RWPE2 (cell line): ENCODE data around the gene RPS5.

Experiments
- ATAC-seq: fragments of 200-7000 bp; cut with Tn5 transposase; 3 replicates; pipeline ENCODE4 v1.9.1; 2021; ENCODE audit warnings: low read depth
- DNase-seq: peaks from one replicate; pipeline ENCODE4 v3.0.0-alpha.2; 2020; ENCODE audit warnings: low spot score
- H3K27ac ChIP-seq: fragments of 450-650 bp; 2 replicates; pipeline ENCODE4 v1.5.1; 2017; ENCODE audit warnings: mild to moderate bottlenecking; ENCODE audit not compliant: poor library complexity, severe bottlenecking
- H3K27me3 ChIP-seq: fragments of 250-450 bp; sonication (Bioruptor Pico); 2 replicates; pipeline ENCODE4 v1.5.1; 2021; ENCODE audit warnings: mild to moderate bottlenecking, moderate library complexity; ENCODE audit not compliant: insufficient read depth, poor library complexity, severe bottlenecking
- H3K36me3 ChIP-seq: fragments of 250-450 bp; sonication (Bioruptor Pico); 2 replicates; pipeline ENCODE4 v1.5.1; 2020; ENCODE audit warnings: low read depth, mild to moderate bottlenecking, moderate library complexity
- H3K4me1 ChIP-seq: fragments of 250-450 bp; sonication (Bioruptor Pico); 2 replicates; pipeline ENCODE4 v1.5.1; 2021; ENCODE audit warnings: mild to moderate bottlenecking, moderate library complexity; ENCODE audit not compliant: insufficient read depth, poor library complexity, severe bottlenecking
- H3K4me3 ChIP-seq: fragments of 250-450 bp; sonication (Bioruptor Pico); 2 replicates; pipeline ENCODE4 v1.5.1; 2021; ENCODE audit warnings: mild to moderate bottlenecking, moderate library complexity; ENCODE audit not compliant: severe bottlenecking
- H3K9me3 ChIP-seq: fragments of 250-450 bp; sonication (Bioruptor Pico); 2 replicates; pipeline ENCODE4 v1.5.1; 2021; ENCODE audit warnings: mild to moderate bottlenecking, moderate library complexity; ENCODE audit not compliant: severe bottlenecking
- TF ChIP-seq, protein P1 (sequence below): fragments of 450-650 bp; IDR thresholded peaks from one replicate; pipeline ENCODE4 v1.5.1; 2017; ENCODE audit warnings: mild to moderate bottlenecking, moderate library complexity; ENCODE audit not compliant: poor library complexity, severe bottlenecking

The RPS5 gene

DNA sequence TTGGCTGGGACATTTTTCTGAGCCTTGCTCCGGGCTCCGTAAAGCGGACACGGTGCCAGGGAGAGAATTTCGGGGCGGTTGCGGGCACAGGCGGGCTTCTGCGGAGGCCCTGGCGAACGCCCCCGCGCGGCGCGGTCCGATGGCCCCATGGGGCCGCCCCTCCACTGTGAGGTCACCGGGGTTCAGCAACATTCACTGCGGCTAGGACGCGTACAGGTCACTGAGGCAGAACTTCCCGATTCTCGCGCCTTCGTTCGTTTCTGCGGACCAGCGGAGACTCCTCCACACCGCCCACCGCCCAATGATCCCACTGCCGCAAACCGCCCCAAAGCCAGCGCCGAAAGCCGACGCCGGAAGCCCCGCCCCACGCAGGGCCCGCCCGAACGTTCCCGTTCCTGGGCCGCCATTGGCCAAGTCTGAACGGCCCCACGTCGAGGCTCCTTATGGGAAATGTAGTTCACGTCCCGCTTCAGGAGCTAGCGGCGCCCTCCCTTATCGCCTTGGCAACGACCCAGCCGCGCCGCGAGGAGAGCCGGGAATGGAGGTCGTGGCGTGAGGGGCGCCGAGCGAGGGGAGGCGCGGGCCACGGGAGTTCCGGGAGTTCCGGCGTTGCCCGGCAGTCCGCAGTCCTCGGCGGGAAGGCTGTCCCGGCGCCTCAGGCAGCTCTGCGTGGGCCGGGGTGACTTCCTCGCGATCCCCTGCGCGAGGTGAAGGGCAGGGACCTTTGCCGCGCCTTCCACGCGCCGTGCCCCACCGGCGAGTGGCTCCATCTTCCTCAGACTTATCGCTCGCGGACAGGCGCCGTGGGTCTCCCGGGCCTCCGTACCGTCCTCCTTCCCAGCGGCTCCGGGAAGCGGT is 21.3 kb downstream of the RPS5 start, which contains the start of gene ZNF584:
Gene ZNF584 (plus strand): TSS at position 498 of the 858 bp plus-strand sequence. CDS start 499 bp downstream, outside the sequence.
- peak; percentile 91 for ATAC-seq
- Histone ChIP-seq H3K4me3 (peak within 1 kb of the TSS; percentile 86), H3K27ac (peak within 1 kb of the TSS; percentile 57)

DNA sequence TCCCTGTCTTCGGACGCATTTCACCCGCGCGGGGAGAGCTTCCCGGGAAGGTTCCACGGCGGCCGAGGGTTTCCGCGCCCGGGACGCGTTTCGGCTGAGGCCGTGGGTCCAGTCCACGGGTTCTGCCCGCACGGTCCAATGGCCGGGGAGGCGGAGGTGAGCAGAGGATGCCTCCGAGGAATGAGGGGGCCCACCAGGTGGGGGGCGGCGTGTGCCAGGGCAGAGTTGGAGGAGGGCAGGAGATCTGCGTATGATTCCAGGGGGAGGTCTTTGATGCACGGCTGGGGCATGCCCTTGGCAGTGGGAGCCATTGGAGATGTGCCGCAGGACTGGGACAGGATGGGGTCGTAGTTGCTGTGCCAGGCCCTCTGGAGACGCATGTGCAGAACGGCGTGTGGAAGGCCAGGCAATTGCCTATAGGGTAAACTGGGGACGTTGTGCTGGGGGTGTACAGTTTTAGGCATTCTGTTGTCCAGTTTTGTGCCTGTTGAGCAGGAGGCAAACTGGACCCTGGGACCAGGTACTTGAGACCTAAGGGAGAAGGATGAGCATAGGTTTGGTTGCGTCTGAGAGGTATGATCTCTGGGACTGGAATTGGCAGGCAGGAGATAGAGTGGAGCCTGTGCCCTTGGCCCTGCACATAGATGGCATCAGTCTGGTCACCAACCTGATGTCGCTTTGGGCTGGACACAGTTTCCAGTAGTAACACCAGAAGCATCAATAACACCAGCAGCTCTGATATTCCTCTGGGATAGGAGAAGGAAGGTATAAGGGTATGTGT is 22.1 kb downstream of the RPS5 start:
- H3K36me3 ChIP-seq, result peaks cover 7% of the 10 kb centered on the region
- no peaks in the 10 kb centered on the region for H3K27me3 ChIP-seq
- H3K4me1 ChIP-seq, result no peaks in the 10 kb centered on the region
- no peak for DNase-seq
- no peaks in the 10 kb centered on the region for H3K9me3 ChIP-seq
- peak overlapping the region; percentile 86 for H3K4me3 ChIP-seq
- peak overlapping the region; percentile 57 for H3K27ac ChIP-seq
- TF ChIP-seq, protein P1, sequence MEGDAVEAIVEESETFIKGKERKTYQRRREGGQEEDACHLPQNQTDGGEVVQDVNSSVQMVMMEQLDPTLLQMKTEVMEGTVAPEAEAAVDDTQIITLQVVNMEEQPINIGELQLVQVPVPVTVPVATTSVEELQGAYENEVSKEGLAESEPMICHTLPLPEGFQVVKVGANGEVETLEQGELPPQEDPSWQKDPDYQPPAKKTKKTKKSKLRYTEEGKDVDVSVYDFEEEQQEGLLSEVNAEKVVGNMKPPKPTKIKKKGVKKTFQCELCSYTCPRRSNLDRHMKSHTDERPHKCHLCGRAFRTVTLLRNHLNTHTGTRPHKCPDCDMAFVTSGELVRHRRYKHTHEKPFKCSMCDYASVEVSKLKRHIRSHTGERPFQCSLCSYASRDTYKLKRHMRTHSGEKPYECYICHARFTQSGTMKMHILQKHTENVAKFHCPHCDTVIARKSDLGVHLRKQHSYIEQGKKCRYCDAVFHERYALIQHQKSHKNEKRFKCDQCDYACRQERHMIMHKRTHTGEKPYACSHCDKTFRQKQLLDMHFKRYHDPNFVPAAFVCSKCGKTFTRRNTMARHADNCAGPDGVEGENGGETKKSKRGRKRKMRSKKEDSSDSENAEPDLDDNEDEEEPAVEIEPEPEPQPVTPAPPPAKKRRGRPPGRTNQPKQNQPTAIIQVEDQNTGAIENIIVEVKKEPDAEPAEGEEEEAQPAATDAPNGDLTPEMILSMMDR, result no peak
- peak; percentile 42 for ATAC-seq

More for the DNA sequence above, 21.3 kb downstream of the RPS5 start, which contains the start of gene ZNF584:
- no peaks in the 10 kb centered on the region for H3K9me3 ChIP-seq
- TF ChIP-seq, protein P1, result peak; percentile 7
- peak; percentile 95 for DNase-seq
- peaks cover 7% of the 10 kb centered on the region for H3K36me3 ChIP-seq
- H3K27me3 ChIP-seq, result no peaks in the 10 kb centered on the region
- no peaks in the 10 kb centered on the region for H3K4me1 ChIP-seq

DNA sequence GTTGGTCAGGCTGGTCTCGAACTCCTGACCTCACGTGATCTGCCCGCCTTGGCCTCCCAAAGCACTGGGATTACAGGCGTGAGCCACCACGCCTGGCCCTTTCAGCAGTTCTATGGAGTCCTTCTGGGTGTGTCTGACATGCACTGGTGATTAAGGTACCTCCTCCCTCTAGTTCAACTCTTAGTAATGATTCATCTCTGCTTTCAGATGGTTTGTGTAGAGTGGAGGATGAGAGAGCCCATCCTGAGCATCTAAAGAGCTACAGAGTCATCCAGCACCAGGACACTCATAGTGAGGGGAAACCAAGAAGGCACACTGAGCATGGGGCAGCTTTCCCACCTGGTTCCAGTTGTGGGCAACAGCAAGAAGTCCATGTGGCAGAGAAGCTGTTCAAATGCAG is 29.5 kb downstream of the RPS5 start:
- DNase-seq (no peak), ATAC-seq (no peak)
- no peak overlapping the region for H3K27ac ChIP-seq
- TF ChIP-seq, protein P1, result no peak
- H3K27me3 ChIP-seq, result no peaks in the 10 kb centered on the region
- no peak overlapping the region for H3K4me3 ChIP-seq
- peaks cover 55% of the 10 kb centered on the region for H3K36me3 ChIP-seq
- no peaks in the 10 kb centered on the region for H3K9me3 ChIP-seq
- no peaks in the 10 kb centered on the region for H3K4me1 ChIP-seq

DNA sequence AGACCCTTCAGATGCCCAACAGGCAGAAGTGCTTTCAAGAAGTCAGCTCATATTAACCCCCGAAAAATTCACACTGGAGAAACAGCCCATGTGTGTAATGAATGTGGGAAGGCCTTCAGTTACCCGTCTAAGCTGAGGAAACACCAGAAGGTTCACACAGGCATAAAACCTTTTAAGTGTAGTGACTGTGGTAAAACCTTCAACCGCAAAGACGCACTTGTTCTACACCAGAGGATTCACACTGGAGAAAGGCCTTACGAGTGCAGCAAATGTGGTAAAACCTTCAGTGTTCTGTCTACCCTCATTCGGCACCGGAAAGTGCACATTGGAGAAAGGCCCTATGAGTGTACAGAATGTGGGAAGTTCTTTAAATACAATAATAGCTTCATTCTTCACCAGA is 30.0 kb downstream of the RPS5 start:
- H3K4me1 ChIP-seq, result no peaks in the 10 kb centered on the region
- H3K27me3 ChIP-seq, result no peaks in the 10 kb centered on the region
- no peak overlapping the region for H3K27ac ChIP-seq
- no peak for DNase-seq
- no peak overlapping the region for H3K4me3 ChIP-seq
- no peak for ATAC-seq
- H3K9me3 ChIP-seq, result no peaks in the 10 kb centered on the region
- peaks cover 55% of the 10 kb centered on the region for H3K36me3 ChIP-seq
- TF ChIP-seq, protein P1, result no peak
